ENCODE results near the gene NF1.
"Not testable (repeated sequence)": the region's sequence is repeated elsewhere in the genome, so short reads cannot be mapped to it uniquely, and the experiment has no call there.

GRCh38 chr17:31382668-31383275 is 288.0 kb downstream of the NF1 start:
- not testable (repeated sequence) for TF ChIP-seq EZH2 (IDR thresholded peaks at IDR 0.05; ENCODE audit: borderline replicate concordance, insufficient read depth, low read depth, low read length, poor library complexity, severe bottlenecking); CTCF (IDR thresholded peaks at IDR 0.05)
